IMR-90 (cell line): Measurements from ENCODE around the gene DTD1.

Source experiments
- BHLHE40 ChIP-seq: fragments of 150-350 bp; IDR thresholded peaks from 2 replicates; pipeline ENCODE4 v1.6.1; 2016; ENCODE audit warnings: mild to moderate bottlenecking, low read depth, low read length
- CEBPB ChIP-seq: IDR thresholded peaks from 2 replicates; pipeline ENCODE4 v1.6.1; 2012; ENCODE audit warnings: low read depth, low read length, improper control_type of control experiment
- CTCF ChIP-seq: conservative IDR thresholded peaks from 2 replicates; pipeline ENCODE4 v1.5.1; 2012; ENCODE audit warnings: mild to moderate bottlenecking, low read depth, low read length, improper control_type of control experiment
- FOS ChIP-seq: fragments of 150-350 bp; IDR thresholded peaks from 2 replicates; pipeline ENCODE4 v1.6.1; 2016; ENCODE audit warnings: low read depth, low read length
- MAZ ChIP-seq: IDR thresholded peaks from 2 replicates; pipeline ENCODE4 v1.6.1; 2012; ENCODE audit warnings: low read depth, mild to moderate bottlenecking, low read length, improper control_type of control experiment, moderate library complexity, borderline replicate concordance
- MXI1 ChIP-seq: IDR thresholded peaks from 2 replicates; pipeline ENCODE4 v1.6.1; 2012; ENCODE audit warnings: low read depth, mild to moderate bottlenecking, low read length, moderate library complexity, borderline replicate concordance
- POLR2A ChIP-seq: IDR thresholded peaks from 2 replicates; pipeline ENCODE4 v1.6.1; 2012; ENCODE audit warnings: mild to moderate bottlenecking, low read depth, low read length
- RAD21 ChIP-seq: IDR thresholded peaks from 2 replicates; pipeline ENCODE4 v1.6.1; 2012; ENCODE audit warnings: low read length, improper control_type of control experiment
- RFX5 ChIP-seq: IDR thresholded peaks from 2 replicates; pipeline ENCODE4 v1.8.0; 2012; ENCODE audit warnings: low read depth, mild to moderate bottlenecking, low read length, moderate library complexity
- SMC3 ChIP-seq: fragments of 150-350 bp; IDR thresholded peaks from 2 replicates; pipeline ENCODE4 v1.6.1; 2016; ENCODE audit warnings: low read depth, mild to moderate bottlenecking, antibody characterized with exemption, low read length, moderate library complexity
- TF ChIP-seq, protein P1 (sequence below): fragments of 150-350 bp; IDR thresholded peaks from 2 replicates; pipeline ENCODE4 v1.6.1; 2017; ENCODE audit warnings: mild to moderate bottlenecking, antibody characterized with exemption, low read length, low read depth
- TF ChIP-seq, protein P2 (sequence below): fragments of 150-350 bp; IDR thresholded peaks from 2 replicates; pipeline ENCODE4 v1.6.1; 2016; ENCODE audit warnings: low read depth, mild to moderate bottlenecking, low read length, moderate library complexity, borderline replicate concordance

DNA sequence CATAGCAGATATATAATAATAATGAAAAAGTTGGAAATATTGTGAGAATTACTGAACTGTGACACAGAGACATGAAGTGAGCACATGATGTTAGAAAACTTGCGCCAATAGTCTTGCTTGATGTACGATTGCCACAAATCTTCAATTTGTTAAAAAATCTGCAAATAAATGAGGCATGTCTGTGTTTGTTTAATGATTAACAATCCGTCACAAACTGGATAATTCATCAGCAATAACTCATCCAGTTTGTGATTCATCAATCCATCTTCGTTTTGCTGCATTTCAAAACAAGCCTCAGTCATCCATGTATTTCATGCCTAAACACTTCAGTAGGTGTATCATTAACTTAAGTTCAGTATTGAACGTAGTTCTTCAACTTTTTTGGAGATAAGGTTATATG is 46.1 kb upstream of the DTD1 start:
- TF ChIP-seq CTCF (no peak), POLR2A (no peak), SMC3 (no peak), FOS (no peak), RAD21 (no peak), BHLHE40 (no peak), MAZ (no peak), CEBPB (no peak), RFX5 (no peak), MXI1 (no peak)
- TF ChIP-seq, protein P1, sequence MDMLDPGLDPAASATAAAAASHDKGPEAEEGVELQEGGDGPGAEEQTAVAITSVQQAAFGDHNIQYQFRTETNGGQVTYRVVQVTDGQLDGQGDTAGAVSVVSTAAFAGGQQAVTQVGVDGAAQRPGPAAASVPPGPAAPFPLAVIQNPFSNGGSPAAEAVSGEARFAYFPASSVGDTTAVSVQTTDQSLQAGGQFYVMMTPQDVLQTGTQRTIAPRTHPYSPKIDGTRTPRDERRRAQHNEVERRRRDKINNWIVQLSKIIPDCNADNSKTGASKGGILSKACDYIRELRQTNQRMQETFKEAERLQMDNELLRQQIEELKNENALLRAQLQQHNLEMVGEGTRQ, result no peak
- TF ChIP-seq, protein P2, sequence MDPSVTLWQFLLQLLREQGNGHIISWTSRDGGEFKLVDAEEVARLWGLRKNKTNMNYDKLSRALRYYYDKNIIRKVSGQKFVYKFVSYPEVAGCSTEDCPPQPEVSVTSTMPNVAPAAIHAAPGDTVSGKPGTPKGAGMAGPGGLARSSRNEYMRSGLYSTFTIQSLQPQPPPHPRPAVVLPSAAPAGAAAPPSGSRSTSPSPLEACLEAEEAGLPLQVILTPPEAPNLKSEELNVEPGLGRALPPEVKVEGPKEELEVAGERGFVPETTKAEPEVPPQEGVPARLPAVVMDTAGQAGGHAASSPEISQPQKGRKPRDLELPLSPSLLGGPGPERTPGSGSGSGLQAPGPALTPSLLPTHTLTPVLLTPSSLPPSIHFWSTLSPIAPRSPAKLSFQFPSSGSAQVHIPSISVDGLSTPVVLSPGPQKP, result no peak
